Measurements from ENCODE around the gene PZP. TPM values are rescaled to one million over a fixed set of nuclear protein-coding genes. Genes with fewer than 3 reads are reported as not detected.

The PZP gene
- total and polyA plus RNA-seq, 2 of the 8 experiments (the other 6 are each of a cell fraction or from before 2014, with no cell fraction given): 0.08 TPM; not detected in 1

GRCh38 chr12:9256758-9257405 lies 48.7 kb upstream of the PZP start:
- ChIA-PET CTCF (ENCODE audit: partially characterized antibody) (interaction anchor here (1.0 kb wide), 1 partner anchor 16 kb away, joined by 3 read pairs; no protein-coding TSS in a partner anchor), POLR2A (ENCODE audit: partially characterized antibody) (no interaction called here)
- H2BK12ac ChIP-seq (ENCODE audit: low read depth, low read length): no peak overlapping the region
- H3K27ac ChIP-seq (ENCODE audit: low read depth, low read length): no peak overlapping the region
- H3K4me3 ChIP-seq (ENCODE audit: extremely low read depth in 1 of 4, insufficient read depth in 2 of 4, low read depth in 3 of 4, low read length in 4 of 4): no peak overlapping the region
- DNase-seq (ENCODE audit: low read depth in 1 of 2, low spot score in 2 of 2) (no peak), FAIRE-seq (no peak)
- H2BK15ac ChIP-seq (ENCODE audit: low read length): no peak overlapping the region
- no peak overlapping the region for H4K5ac ChIP-seq (ENCODE audit: insufficient read length, low read depth, low read length)
- no peaks in the 10 kb centered on the region for H3K4me1 ChIP-seq (replicated peaks in 1 of 4; ENCODE audit: control insufficient read depth in 3 of 4, insufficient read depth in 4 of 4, low read length in 3 of 4)
- H2AK5ac ChIP-seq (ENCODE audit: low read depth, low read length): no peak overlapping the region
- no peak overlapping the region for H3K56ac ChIP-seq (replicated peaks; ENCODE audit: insufficient read length, low read depth, low read length)
- H3K14ac ChIP-seq (ENCODE audit: insufficient read length): no peak overlapping the region
- H4K8ac ChIP-seq (ENCODE audit: extremely low read depth, insufficient read depth, low read length): no peak overlapping the region
- no peak overlapping the region for H2AFZ ChIP-seq (ENCODE audit: low read length)
- peaks cover 0 to 1% (median 0%) of the 10 kb centered on the region in 4 experiments; a peak in 1 of 7 replicates for H3K27me3 ChIP-seq (replicated peaks in 1 of 4; ENCODE audit: control insufficient read depth in 3 of 4, extremely low read depth in 1 of 4, insufficient read depth in 3 of 4, low read length in 3 of 4)
- H4K91ac ChIP-seq (replicated peaks; ENCODE audit: insufficient read length, low read length): no peak overlapping the region
- no peak overlapping the region for H3K18ac ChIP-seq (ENCODE audit: extremely low read depth, low read length)
- no peak overlapping the region for H3K4ac ChIP-seq (replicated peaks; ENCODE audit: insufficient read length, low read depth, low read length)
- H2BK20ac ChIP-seq (ENCODE audit: low read length): no peak overlapping the region
- H3K79me2 ChIP-seq (ENCODE audit: control insufficient read depth in 1 of 2, insufficient read depth in 2 of 2, low read length in 2 of 2): no peaks in the 10 kb centered on the region
- no peak overlapping the region for H2BK5ac ChIP-seq (ENCODE audit: low read depth, low read length)
- WGBS, 2 experiments (ENCODE audit: extremely low coverage in 1 of 2, insufficient coverage in 1 of 2, insufficient read length in 1 of 2, insufficient replicate concordance in 2 of 2, low coverage in 1 of 2, low lambda C conversion rate in 2 of 2, missing lambda C conversion rate in 1 of 2): 78% methylated on average over 1 of the region's 1 CpG; no CpG with 5 or more reads in 1 of the 2 experiments
- no peaks in the 10 kb centered on the region for H3K36me3 ChIP-seq (ENCODE audit: control insufficient read depth in 2 of 4, insufficient read depth in 4 of 4, low read length in 3 of 4)
- no peak for TF ChIP-seq TAF1 (IDR thresholded peaks at IDR 0.05; ENCODE audit: low read depth, low read length)
- no peak for TF ChIP-seq SRF (IDR thresholded peaks at IDR 0.05; ENCODE audit: low read depth, low read length)
- TF ChIP-seq BRCA1 (IDR thresholded peaks at IDR 0.05; ENCODE audit: low read depth, low read length): no peak
- TF ChIP-seq MAFK (IDR thresholded peaks at IDR 0.05; ENCODE audit: low read depth, low read length): peak; percentile 19; the same call in 1 of the 2 replicates
- no peak for TF ChIP-seq HDAC2 (IDR thresholded peaks at IDR 0.05; ENCODE audit: borderline replicate concordance in 1 of 2, low read depth in 2 of 2, low read length in 2 of 2)
- peak overlapping the region in 1 of 4 experiments; percentile 49; a peak in 1 of 7 replicates for H3K9ac ChIP-seq (replicated peaks in 1 of 4; ENCODE audit: extremely low read depth in 1 of 4, low read depth in 3 of 4, low read length in 3 of 4)
- no peaks in the 10 kb centered on the region for H4K20me1 ChIP-seq (replicated peaks in 1 of 2; ENCODE audit: control insufficient read depth in 1 of 2, insufficient read depth in 2 of 2, low read length in 2 of 2)
- H3K23me2 ChIP-seq (ENCODE audit: low read depth, low read length): no peaks in the 10 kb centered on the region
- no peak overlapping the region for H2BK120ac ChIP-seq (replicated peaks; ENCODE audit: low read depth, low read length)
- H3K23ac ChIP-seq (ENCODE audit: insufficient read length): no peak overlapping the region
- no peaks in the 10 kb centered on the region for H3K79me1 ChIP-seq (ENCODE audit: low read depth, low read length)
- H3K4me2 ChIP-seq (ENCODE audit: insufficient read depth in 1 of 2, low read depth in 2 of 2, low read length in 2 of 2): no peak overlapping the region
- no peaks in the 10 kb centered on the region; a peak in 1 of 4 replicates for H3K9me3 ChIP-seq (ENCODE audit: insufficient read depth in 2 of 2, low read depth in 1 of 2, low read length in 1 of 2)
